Measurements from ENCODE around the gene PROB1.

Gene PROB1

DNA sequence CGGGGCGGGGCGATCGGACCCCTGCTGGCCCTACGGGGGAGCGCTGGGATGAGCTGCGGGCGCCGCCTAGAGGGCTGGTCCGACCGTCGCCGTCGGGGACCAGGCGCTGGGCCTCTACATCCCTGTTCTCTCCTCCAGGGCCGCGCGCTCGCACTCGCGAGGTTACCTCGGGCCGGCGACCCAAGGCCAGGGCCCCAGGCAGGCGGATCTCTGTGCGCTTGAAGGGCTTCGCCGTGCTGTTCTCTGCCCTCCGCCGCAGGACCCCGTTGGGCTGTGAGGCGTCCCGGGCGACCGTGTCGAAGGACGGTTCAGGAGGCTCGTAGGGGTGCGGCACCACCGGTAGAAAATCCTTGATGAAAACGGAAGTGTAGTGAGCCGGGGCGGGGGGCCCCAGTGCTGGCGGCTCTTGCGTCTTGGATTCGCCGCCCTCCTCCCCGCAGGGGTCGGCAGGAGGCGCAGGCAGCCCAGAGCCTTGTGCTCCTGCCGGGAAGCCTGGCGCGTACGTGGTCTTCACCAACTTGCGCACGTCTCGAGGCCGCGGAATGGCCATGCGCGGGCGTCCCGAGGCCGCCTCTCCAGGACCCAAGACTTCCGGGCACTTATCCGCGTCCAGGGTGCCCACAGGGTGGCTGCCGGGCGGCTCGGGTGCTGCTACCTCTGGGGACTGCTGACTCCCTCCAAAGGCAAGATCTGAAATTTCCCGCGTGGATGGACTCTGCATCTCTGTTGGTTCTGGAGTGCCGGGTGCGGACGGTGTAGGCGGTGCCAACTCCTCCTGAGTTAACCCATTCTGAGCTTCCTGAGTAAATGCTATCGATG is 2.0 kb downstream of the PROB1 start:
- peaks cover 28% of the 10 kb centered on the region for H3K79me2 ChIP-seq (ENCODE audit: insufficient read depth, low read length)
- peak overlapping the region; percentile 77 for H3K9ac ChIP-seq (ENCODE audit: low read length)
- peak overlapping the region; percentile 93 for H3K27ac ChIP-seq (ENCODE audit: low read depth, low read length)

DNA sequence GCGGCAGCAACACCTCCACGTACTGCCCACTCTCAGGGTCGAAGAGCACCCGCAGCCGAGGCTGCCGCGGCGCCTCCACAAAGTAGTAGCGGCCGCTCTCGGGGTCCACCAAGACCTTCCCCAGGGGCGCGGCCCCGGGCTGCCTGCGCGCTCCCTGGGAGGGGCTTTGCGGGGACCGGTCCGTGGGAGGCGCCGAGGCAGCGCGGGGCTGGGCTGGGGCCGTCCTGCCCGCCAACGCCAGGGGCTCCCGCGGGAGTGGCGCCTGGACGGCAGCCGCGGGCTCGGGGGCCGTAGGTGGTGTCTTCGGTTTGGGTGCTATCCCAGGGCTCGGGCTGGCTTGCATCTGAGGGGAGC is 2.6 kb downstream of the PROB1 start:
- no peaks in the 10 kb centered on the region for H3K9me2 ChIP-seq (replicated peaks; ENCODE audit: insufficient read depth, low read length)
- peaks cover 28% of the 10 kb centered on the region for H3K79me2 ChIP-seq (ENCODE audit: insufficient read depth, low read length)
- no peaks in the 10 kb centered on the region for H3K27me3 ChIP-seq (ENCODE audit: low read length)
- peak overlapping the region; percentile 77 for H3K9ac ChIP-seq (ENCODE audit: low read length)
- peak overlapping the region; percentile 88 for H3K4me2 ChIP-seq (ENCODE audit: low read depth, low read length, poor library complexity, severe bottlenecking)
- H3K36me3 ChIP-seq (ENCODE audit: low read length): no peaks in the 10 kb centered on the region
- peak overlapping the region; percentile 57 for H2AFZ ChIP-seq (ENCODE audit: low read depth, low read length, severe bottlenecking)
- H3K27ac ChIP-seq (ENCODE audit: low read depth, low read length): peak overlapping the region; percentile 93
- no peaks in the 10 kb centered on the region for H3K9me3 ChIP-seq (ENCODE audit: insufficient read depth, low read length)
- H4K20me1 ChIP-seq (ENCODE audit: low read depth, low read length): no peaks in the 10 kb centered on the region
- no peak for TF ChIP-seq EZH2phosphoT487 (conservative IDR thresholded peaks at IDR 0.05; ENCODE audit: low read length)
- TF ChIP-seq, protein P1, sequence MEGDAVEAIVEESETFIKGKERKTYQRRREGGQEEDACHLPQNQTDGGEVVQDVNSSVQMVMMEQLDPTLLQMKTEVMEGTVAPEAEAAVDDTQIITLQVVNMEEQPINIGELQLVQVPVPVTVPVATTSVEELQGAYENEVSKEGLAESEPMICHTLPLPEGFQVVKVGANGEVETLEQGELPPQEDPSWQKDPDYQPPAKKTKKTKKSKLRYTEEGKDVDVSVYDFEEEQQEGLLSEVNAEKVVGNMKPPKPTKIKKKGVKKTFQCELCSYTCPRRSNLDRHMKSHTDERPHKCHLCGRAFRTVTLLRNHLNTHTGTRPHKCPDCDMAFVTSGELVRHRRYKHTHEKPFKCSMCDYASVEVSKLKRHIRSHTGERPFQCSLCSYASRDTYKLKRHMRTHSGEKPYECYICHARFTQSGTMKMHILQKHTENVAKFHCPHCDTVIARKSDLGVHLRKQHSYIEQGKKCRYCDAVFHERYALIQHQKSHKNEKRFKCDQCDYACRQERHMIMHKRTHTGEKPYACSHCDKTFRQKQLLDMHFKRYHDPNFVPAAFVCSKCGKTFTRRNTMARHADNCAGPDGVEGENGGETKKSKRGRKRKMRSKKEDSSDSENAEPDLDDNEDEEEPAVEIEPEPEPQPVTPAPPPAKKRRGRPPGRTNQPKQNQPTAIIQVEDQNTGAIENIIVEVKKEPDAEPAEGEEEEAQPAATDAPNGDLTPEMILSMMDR (IDR thresholded peaks at IDR 0.05; ENCODE audit: insufficient read depth, low read length, poor library complexity, severe bottlenecking): no peak
- peaks cover 35% of the 10 kb centered on the region for H3F3A ChIP-seq (ENCODE audit: insufficient read depth)
- peak overlapping the region; percentile 59 for H3K4me3 ChIP-seq (ENCODE audit: insufficient read depth, low read length, poor library complexity, severe bottlenecking)

More for the DNA sequence above, 2.0 kb downstream of the PROB1 start:
- no peak for TF ChIP-seq EZH2phosphoT487 (conservative IDR thresholded peaks at IDR 0.05; ENCODE audit: low read length)
- TF ChIP-seq, protein P1 (IDR thresholded peaks at IDR 0.05; ENCODE audit: insufficient read depth, low read length, poor library complexity, severe bottlenecking): peak; percentile 58
- Histone ChIP-seq H3F3A (ENCODE audit: insufficient read depth) (peaks cover 29% of the 10 kb centered on the region), H3K9me3 (ENCODE audit: insufficient read depth, low read length) (no peaks in the 10 kb centered on the region), H3K4me2 (ENCODE audit: low read depth, low read length, poor library complexity, severe bottlenecking) (peak overlapping the region; percentile 88), H3K36me3 (ENCODE audit: low read length) (no peaks in the 10 kb centered on the region), H4K20me1 (ENCODE audit: low read depth, low read length) (no peaks in the 10 kb centered on the region), H3K4me3 (ENCODE audit: insufficient read depth, low read length, poor library complexity, severe bottlenecking) (peak overlapping the region; percentile 59), H2AFZ (ENCODE audit: low read depth, low read length, severe bottlenecking) (peak overlapping the region; percentile 88), H3K9me2 (replicated peaks; ENCODE audit: insufficient read depth, low read length) (no peaks in the 10 kb centered on the region), H3K27me3 (ENCODE audit: low read length) (no peaks in the 10 kb centered on the region)

DNA sequence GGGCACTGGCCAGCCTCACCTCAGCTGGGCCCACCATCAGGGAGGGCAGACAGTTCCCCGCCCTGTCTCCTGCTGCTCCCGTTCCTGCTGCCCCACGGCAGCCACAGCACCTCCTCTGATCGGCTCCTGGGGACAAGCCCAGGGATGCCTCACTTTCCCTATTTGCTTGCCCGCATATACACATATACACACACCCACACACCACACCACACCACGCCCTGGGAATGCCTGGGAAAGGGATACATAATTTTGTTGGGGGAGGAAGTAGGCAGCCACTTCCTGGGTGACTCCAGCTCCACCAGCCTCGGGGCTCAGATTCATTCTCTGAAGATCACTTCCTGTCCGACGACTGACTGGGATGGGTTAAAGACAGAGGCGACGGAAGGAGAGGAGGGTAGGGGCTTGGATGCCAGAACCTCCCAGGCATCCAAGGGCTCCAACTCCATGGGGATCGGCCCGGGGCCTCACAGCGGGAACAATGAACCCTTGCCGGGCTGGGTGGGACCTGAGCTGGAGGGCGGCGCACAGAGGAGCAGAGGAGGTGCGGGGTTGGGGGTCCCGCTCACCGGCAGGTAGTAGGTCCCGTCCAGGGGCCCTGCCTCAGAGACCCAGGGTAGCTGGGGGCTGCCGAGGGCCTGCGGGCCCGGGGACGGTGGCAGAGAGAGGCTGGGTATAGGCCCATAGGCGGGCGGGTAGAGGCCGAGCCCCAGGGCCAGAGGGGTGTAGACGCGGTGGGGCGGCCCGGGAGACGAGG is 3.2 kb downstream of the PROB1 start:
- Histone ChIP-seq H3K79me2 (ENCODE audit: insufficient read depth, low read length) (peaks cover 28% of the 10 kb centered on the region), H3K9ac (ENCODE audit: low read length) (peak overlapping the region; percentile 77), H3K27me3 (ENCODE audit: low read length) (no peaks in the 10 kb centered on the region), H3K27ac (ENCODE audit: low read depth, low read length) (peak overlapping the region; percentile 93), H3K9me3 (ENCODE audit: insufficient read depth, low read length) (no peaks in the 10 kb centered on the region), H3K4me2 (ENCODE audit: low read depth, low read length, poor library complexity, severe bottlenecking) (peak overlapping the region; percentile 88), H4K20me1 (ENCODE audit: low read depth, low read length) (no peaks in the 10 kb centered on the region), H3K9me2 (replicated peaks; ENCODE audit: insufficient read depth, low read length) (no peaks in the 10 kb centered on the region), H3K4me3 (ENCODE audit: insufficient read depth, low read length, poor library complexity, severe bottlenecking) (peak overlapping the region; percentile 59), H3K36me3 (ENCODE audit: low read length) (no peaks in the 10 kb centered on the region), H3F3A (ENCODE audit: insufficient read depth) (peaks cover 37% of the 10 kb centered on the region), H2AFZ (ENCODE audit: low read depth, low read length, severe bottlenecking) (peak overlapping the region; percentile 57)
- TF ChIP-seq, protein P1 (IDR thresholded peaks at IDR 0.05; ENCODE audit: insufficient read depth, low read length, poor library complexity, severe bottlenecking): no peak
- TF ChIP-seq EZH2phosphoT487 (conservative IDR thresholded peaks at IDR 0.05; ENCODE audit: low read length): no peak

Measured in SU-DHL-6 (cell line).